ENCODE measurements around the gene GBE1. TPM values are rescaled to one million over a fixed set of nuclear protein-coding genes. Genes with fewer than 3 reads are reported as not detected.

Gene GBE1
- total RNA-seq, 1 donor from 2014 or later: 34.4 TPM

DNA sequence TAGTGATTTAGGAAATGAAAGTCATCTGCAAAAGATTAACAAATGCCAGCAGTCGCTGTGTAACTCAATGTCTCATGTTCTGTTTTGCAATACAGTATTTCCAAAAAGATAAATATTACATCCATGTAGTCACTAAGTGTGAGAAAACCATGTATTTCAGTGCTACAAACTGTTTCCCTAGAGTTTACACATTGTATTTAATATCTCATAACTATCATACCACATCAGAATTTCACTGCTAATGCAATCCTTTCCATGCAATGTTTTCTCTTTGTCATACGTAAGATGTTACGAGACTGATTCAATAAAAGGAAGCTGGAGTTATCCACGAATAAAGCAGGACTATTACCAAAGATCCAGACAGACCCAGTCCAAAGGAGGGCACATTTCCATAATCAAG, 269.4 kb downstream of the GBE1 start:
- Histone ChIP-seq H3K9me3 (ENCODE audit: low read depth) (no peaks in the 10 kb centered on the region), H3K27me3 (no peaks in the 10 kb centered on the region), H3K4me3 (no peak overlapping the region), H3K36me3 (no peaks in the 10 kb centered on the region), H3K27ac (no peak overlapping the region), H3K9ac (no peak overlapping the region), H3F3A (ENCODE audit: low read depth) (no peaks in the 10 kb centered on the region), H3K4me1 (no peaks in the 10 kb centered on the region), H3K4me2 (no peak overlapping the region), H4K20me1 (ENCODE audit: low read depth) (no peaks in the 10 kb centered on the region), H3K79me2 (ENCODE audit: low read depth) (no peaks in the 10 kb centered on the region), H2AFZ (replicated peaks) (no peak overlapping the region)
- no peak for DNase-seq (ENCODE audit: low spot score)
- Mint-ChIP-seq H3K27ac (no peak overlapping the region), H3K9me3 (peaks cover 2% of the 10 kb centered on the region), H3K4me1 (no peaks in the 10 kb centered on the region), H3K27me3 (ENCODE audit: insufficient read depth, low read depth) (no peaks in the 10 kb centered on the region), H3K36me3 (no peaks in the 10 kb centered on the region), H3K4me3 (no peak overlapping the region)
- TF ChIP-seq, protein P1, sequence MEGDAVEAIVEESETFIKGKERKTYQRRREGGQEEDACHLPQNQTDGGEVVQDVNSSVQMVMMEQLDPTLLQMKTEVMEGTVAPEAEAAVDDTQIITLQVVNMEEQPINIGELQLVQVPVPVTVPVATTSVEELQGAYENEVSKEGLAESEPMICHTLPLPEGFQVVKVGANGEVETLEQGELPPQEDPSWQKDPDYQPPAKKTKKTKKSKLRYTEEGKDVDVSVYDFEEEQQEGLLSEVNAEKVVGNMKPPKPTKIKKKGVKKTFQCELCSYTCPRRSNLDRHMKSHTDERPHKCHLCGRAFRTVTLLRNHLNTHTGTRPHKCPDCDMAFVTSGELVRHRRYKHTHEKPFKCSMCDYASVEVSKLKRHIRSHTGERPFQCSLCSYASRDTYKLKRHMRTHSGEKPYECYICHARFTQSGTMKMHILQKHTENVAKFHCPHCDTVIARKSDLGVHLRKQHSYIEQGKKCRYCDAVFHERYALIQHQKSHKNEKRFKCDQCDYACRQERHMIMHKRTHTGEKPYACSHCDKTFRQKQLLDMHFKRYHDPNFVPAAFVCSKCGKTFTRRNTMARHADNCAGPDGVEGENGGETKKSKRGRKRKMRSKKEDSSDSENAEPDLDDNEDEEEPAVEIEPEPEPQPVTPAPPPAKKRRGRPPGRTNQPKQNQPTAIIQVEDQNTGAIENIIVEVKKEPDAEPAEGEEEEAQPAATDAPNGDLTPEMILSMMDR (IDR thresholded peaks at IDR 0.05): no peak
- TF ChIP-seq EZH2phosphoT487 (IDR thresholded peaks at IDR 0.05): no peak
- no peak for TF ChIP-seq EZH2 (IDR thresholded peaks at IDR 0.05)

DNA sequence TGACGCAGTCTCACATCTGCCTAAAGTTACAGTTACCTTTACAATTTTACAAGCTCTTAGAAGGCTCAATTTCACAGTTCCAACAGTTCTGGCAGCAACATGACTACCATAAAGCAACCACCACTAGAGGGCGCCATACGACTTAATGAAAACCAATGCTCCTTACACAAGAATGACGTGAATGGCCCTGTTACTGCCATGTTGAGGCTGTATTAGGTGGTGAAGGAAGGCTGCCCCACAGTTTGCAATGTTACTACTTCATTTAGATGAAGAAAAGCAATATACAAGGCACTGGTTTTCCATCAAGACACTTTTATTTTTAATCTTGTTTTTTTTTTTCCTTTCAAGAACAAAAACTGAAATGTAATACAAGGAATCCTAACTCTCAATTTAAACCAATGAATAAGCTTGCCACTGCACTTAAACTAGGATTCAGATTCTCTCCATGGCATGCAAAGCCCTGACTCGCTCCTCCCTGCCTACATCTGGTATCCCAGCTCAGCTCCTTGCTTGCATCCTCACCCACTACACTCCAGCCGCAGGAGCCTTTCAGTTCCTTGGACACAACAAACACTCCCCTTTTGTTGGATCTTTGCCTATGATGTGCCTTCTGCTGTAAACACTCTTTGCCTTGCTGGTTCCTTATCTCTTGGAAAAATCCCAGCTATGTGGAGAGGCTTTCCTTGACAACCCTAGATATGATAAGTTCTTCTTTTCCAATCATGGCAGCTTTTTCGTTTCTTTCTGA, 270.7 kb downstream of the GBE1 start:
- Histone ChIP-seq H3K4me2 (no peak overlapping the region), H3K9ac (no peak overlapping the region), H3K27ac (no peak overlapping the region), H3K79me2 (ENCODE audit: low read depth) (no peaks in the 10 kb centered on the region), H3K27me3 (no peaks in the 10 kb centered on the region), H3F3A (ENCODE audit: low read depth) (no peaks in the 10 kb centered on the region), H3K4me1 (no peaks in the 10 kb centered on the region), H4K20me1 (ENCODE audit: low read depth) (no peaks in the 10 kb centered on the region), H3K4me3 (no peak overlapping the region), H3K36me3 (no peaks in the 10 kb centered on the region), H2AFZ (replicated peaks) (peak overlapping the region; percentile 93), H3K9me3 (ENCODE audit: low read depth) (no peaks in the 10 kb centered on the region)
- no peak overlapping the region for H3K4me3 Mint-ChIP-seq
- peaks cover 2% of the 10 kb centered on the region for H3K9me3 Mint-ChIP-seq
- no peak for TF ChIP-seq EZH2phosphoT487 (IDR thresholded peaks at IDR 0.05)
- TF ChIP-seq, protein P1 (IDR thresholded peaks at IDR 0.05): peak; percentile 94
- DNase-seq (ENCODE audit: low spot score): peak; percentile 94
- no peaks in the 10 kb centered on the region for H3K27me3 Mint-ChIP-seq (ENCODE audit: insufficient read depth, low read depth)
- H3K36me3 Mint-ChIP-seq: no peaks in the 10 kb centered on the region
- no peak overlapping the region for H3K27ac Mint-ChIP-seq
- H3K4me1 Mint-ChIP-seq: no peaks in the 10 kb centered on the region

- H3K9ac ChIP-seq: no peak overlapping the region
Measured at GRCh38 chr3:81485444-81485865, 276.0 kb downstream of the GBE1 start.

More at GRCh38 chr3:81485444-81485865, 276.0 kb downstream of the GBE1 start:
- TF ChIP-seq EZH2phosphoT487 (IDR thresholded peaks at IDR 0.05): no peak
- TF ChIP-seq, protein P1 (IDR thresholded peaks at IDR 0.05): no peak
- TF ChIP-seq EZH2 (IDR thresholded peaks at IDR 0.05): no peak
- H4K20me1 ChIP-seq (ENCODE audit: low read depth): no peaks in the 10 kb centered on the region
- no peaks in the 10 kb centered on the region for H3K27me3 ChIP-seq
- no peak overlapping the region for H3K4me3 ChIP-seq
- no peaks in the 10 kb centered on the region for H3K79me2 ChIP-seq (ENCODE audit: low read depth)
- Mint-ChIP-seq H3K36me3 (no peaks in the 10 kb centered on the region), H3K27me3 (ENCODE audit: insufficient read depth, low read depth) (no peaks in the 10 kb centered on the region), H3K27ac (no peak overlapping the region), H3K9me3 (no peaks in the 10 kb centered on the region), H3K4me3 (no peak overlapping the region), H3K4me1 (no peaks in the 10 kb centered on the region)
- H3K9me3 ChIP-seq (ENCODE audit: low read depth): no peaks in the 10 kb centered on the region
- H3K4me2 ChIP-seq: no peak overlapping the region
- H3K4me1 ChIP-seq: no peaks in the 10 kb centered on the region
- no peak for DNase-seq (ENCODE audit: low spot score)
- H3K27ac ChIP-seq: no peak overlapping the region
- no peaks in the 10 kb centered on the region for H3K36me3 ChIP-seq
- H3F3A ChIP-seq (ENCODE audit: low read depth): no peaks in the 10 kb centered on the region
- no peak overlapping the region for H2AFZ ChIP-seq (replicated peaks)

Measured in neural progenitor cell (in vitro differentiated cells).